Stimulated activated naive CD8-positive, alpha-beta T cell treated with anti-CD3 and anti-CD28 coated beads, Interleukin-15, Interleukin-2, amounts not matched to agents 100 ng/mL and 50 ng/mL, for 24 hours (primary cell): Measurements from ENCODE around the gene LAPTM4A.

Experiments
- H3K27ac Mint-ChIP-seq: one replicate; pipeline ENCODE4 v1.8.0; 2021; ENCODE audit warnings: mild to moderate bottlenecking, mixed read lengths
- H3K27me3 Mint-ChIP-seq: one replicate; pipeline ENCODE4 v1.8.0; 2021; ENCODE audit warnings: mixed read lengths
- H3K36me3 Mint-ChIP-seq: one replicate; pipeline ENCODE4 v1.8.0; 2021; ENCODE audit warnings: low read depth, mixed read lengths
- H3K4me1 Mint-ChIP-seq: one replicate; pipeline ENCODE4 v1.8.0; 2021; ENCODE audit warnings: low read depth, mixed read lengths
- H3K4me3 Mint-ChIP-seq: one replicate; pipeline ENCODE4 v1.8.0; 2021; ENCODE audit warnings: mild to moderate bottlenecking, mixed read lengths
- H3K9me3 Mint-ChIP-seq: one replicate; pipeline ENCODE4 v1.8.0; 2021; ENCODE audit warnings: mixed read lengths

LAPTM4A gene

GRCh38 chr2:20065885-20066602 lies 14.6 kb upstream of the LAPTM4A start:
- Mint-ChIP-seq H3K4me1 (no peaks in the 10 kb centered on the region), H3K4me3 (no peak overlapping the region), H3K27ac (no peak overlapping the region), H3K9me3 (no peaks in the 10 kb centered on the region), H3K36me3 (no peaks in the 10 kb centered on the region), H3K27me3 (peaks cover 6% of the 10 kb centered on the region)

DNA sequence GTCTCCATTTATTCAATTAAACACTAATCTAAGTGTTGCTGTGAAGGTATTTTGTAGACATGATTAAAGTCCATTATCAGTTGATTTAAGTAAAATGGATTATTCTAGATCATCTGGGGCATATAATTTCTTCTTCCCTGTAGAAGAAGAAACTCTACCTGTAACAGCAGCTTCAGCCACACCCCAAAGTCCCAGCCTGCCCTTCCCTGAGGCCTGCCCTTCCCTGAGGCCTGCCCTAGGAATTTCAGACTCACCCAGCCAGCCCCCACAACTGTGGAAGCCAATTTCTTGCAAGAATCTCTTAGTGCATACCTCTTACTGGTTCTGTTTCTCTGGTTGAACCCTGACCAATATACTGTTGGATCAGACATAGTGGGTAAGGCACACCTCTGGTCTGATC lies 13.4 kb upstream of the LAPTM4A start:
- H3K4me3 Mint-ChIP-seq: no peak overlapping the region

GRCh38 chr2:20064421-20064820 lies 13.0 kb upstream of the LAPTM4A start:
- H3K4me3 Mint-ChIP-seq: no peak overlapping the region
- H3K9me3 Mint-ChIP-seq: no peaks in the 10 kb centered on the region
- no peaks in the 10 kb centered on the region for H3K4me1 Mint-ChIP-seq
- H3K36me3 Mint-ChIP-seq: no peaks in the 10 kb centered on the region
- H3K27me3 Mint-ChIP-seq: peaks cover 9% of the 10 kb centered on the region
- H3K27ac Mint-ChIP-seq: no peak overlapping the region

More for the DNA sequence above, 13.4 kb upstream of the LAPTM4A start:
- Mint-ChIP-seq H3K36me3 (no peaks in the 10 kb centered on the region), H3K4me1 (no peaks in the 10 kb centered on the region), H3K27me3 (peaks cover 9% of the 10 kb centered on the region), H3K9me3 (no peaks in the 10 kb centered on the region), H3K27ac (no peak overlapping the region)

DNA sequence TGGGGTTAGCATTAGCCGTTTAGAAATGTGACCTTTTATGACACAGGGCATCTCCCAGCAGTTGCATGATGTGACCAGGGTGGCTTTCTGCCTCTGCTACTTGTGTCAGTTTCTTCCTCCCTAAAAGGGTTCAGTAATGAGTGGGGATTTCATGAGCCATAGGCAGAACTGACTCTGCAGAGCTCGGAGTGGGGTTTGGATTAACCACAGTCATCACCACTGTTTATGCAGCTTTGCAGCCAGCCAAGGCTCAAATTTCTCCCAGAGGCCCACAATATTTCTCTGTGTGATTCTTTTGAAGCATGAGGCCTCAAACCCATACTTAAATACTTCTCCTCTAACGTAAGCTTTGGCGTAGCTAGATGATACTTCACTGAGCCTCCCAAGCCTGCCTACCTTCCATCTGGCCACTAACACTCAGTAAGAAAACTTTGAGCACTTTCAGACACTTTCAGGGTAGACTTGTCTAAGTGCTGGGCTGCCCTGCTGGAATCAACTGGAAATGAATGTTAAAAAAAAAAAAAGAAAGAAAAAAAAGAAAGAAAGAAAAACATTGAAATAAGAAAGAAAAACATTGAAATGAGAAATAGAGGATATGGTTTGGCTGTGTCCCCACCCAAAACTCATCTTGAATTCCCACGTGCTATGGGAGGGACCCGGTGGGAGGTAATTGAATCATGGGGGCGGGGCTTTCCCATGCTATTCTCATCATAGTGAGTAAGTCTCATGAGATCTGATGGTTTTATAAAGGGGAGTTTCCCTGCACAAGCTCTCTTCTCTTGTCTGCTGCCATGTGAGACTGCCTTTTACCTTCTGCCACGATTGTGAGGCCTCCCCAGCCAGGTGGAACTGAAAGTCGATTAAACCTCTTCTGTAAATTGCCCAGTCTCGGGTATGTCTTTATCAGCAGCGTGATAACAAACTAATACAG lies 11.5 kb upstream of the LAPTM4A start:
- no peaks in the 10 kb centered on the region for H3K9me3 Mint-ChIP-seq
- H3K27ac Mint-ChIP-seq: no peak overlapping the region
- H3K4me1 Mint-ChIP-seq: no peaks in the 10 kb centered on the region
- no peak overlapping the region for H3K4me3 Mint-ChIP-seq
- H3K27me3 Mint-ChIP-seq: peaks cover 13% of the 10 kb centered on the region
- H3K36me3 Mint-ChIP-seq: no peaks in the 10 kb centered on the region

DNA sequence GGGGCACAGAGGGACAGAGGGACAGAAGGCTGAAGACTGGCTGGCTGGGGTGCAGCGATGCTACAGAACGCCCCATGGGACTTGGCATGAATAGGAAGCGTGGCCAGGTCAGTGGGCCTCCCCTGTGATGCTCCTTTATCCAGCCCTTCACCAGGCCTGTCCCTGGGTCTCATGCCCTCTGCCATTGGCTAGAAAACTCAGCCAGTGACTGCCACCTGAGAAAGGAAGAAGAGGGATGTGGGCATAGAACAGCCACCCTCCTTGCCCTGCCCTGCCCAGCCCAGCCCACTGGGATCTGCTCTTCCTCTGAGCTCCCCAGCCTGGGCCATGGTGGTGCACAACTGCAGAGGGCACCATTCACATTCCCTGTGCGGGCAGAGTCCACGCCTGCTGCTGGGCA lies 10.5 kb upstream of the LAPTM4A start:
- H3K4me1 Mint-ChIP-seq: no peaks in the 10 kb centered on the region
- H3K36me3 Mint-ChIP-seq: no peaks in the 10 kb centered on the region
- H3K27me3 Mint-ChIP-seq: peaks cover 20% of the 10 kb centered on the region
- no peak overlapping the region for H3K27ac Mint-ChIP-seq
- no peak overlapping the region for H3K4me3 Mint-ChIP-seq
- H3K9me3 Mint-ChIP-seq: no peaks in the 10 kb centered on the region

DNA sequence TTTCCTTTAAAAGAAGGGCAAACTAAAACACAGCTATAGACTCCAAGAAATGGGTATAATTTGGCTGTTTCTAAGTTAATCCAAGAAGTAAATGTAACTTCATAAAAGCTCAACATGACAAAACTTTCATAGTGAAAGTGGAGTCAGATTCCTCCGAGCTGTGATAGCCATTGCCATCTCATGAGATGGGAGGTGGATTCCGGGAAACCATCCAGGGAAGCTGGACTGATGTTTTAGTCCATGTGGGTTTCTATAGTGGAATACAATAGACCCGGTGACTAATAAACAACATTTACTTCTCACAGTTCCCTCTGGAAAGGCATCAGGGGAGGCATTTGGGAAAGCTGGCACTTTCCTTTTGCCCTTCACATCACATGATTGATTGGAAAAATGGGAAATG lies 10.0 kb upstream of the LAPTM4A start:
- no peaks in the 10 kb centered on the region for H3K36me3 Mint-ChIP-seq
- no peaks in the 10 kb centered on the region for H3K9me3 Mint-ChIP-seq
- no peak overlapping the region for H3K27ac Mint-ChIP-seq
- no peaks in the 10 kb centered on the region for H3K4me1 Mint-ChIP-seq
- no peak overlapping the region for H3K4me3 Mint-ChIP-seq
- H3K27me3 Mint-ChIP-seq: peaks cover 24% of the 10 kb centered on the region

- Mint-ChIP-seq H3K4me1 (no peaks in the 10 kb centered on the region), H3K27ac (no peak overlapping the region), H3K9me3 (no peaks in the 10 kb centered on the region), H3K27me3 (peaks cover 37% of the 10 kb centered on the region), H3K36me3 (no peaks in the 10 kb centered on the region), H3K4me3 (no peak overlapping the region)
Measured at GRCh38 chr2:20060106-20060505, 8.7 kb upstream of the LAPTM4A start.

GRCh38 chr2:20057268-20057667 lies 5.8 kb upstream of the LAPTM4A start:
- no peaks in the 10 kb centered on the region for H3K9me3 Mint-ChIP-seq
- H3K4me3 Mint-ChIP-seq: no peak overlapping the region
- no peaks in the 10 kb centered on the region for H3K36me3 Mint-ChIP-seq
- H3K27ac Mint-ChIP-seq: no peak overlapping the region
- no peaks in the 10 kb centered on the region for H3K4me1 Mint-ChIP-seq
- H3K27me3 Mint-ChIP-seq: peaks cover 38% of the 10 kb centered on the region

DNA sequence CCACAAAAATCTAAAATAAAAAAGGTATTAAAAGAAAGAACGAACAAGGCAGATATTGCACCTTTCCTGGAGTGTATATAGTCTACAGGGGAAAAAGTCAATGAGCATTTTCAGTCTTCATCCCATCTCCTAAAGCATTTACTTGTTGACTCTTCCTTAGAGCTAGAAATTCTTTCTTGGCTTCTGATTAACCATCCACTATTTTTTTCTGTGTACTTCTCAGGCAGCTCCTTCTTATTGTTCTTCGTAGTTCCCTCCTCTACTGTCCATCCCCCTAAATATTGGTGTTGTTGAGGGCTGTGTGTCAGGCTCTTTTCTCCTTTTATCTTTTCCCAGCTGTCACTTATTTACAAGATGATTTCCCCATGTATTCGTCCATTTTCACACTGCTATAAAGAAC lies 3.5 kb upstream of the LAPTM4A start:
- Mint-ChIP-seq H3K27ac (no peak overlapping the region), H3K27me3 (peaks cover 32% of the 10 kb centered on the region), H3K4me1 (peaks cover 5% of the 10 kb centered on the region), H3K9me3 (no peaks in the 10 kb centered on the region), H3K4me3 (no peak overlapping the region), H3K36me3 (no peaks in the 10 kb centered on the region)

DNA sequence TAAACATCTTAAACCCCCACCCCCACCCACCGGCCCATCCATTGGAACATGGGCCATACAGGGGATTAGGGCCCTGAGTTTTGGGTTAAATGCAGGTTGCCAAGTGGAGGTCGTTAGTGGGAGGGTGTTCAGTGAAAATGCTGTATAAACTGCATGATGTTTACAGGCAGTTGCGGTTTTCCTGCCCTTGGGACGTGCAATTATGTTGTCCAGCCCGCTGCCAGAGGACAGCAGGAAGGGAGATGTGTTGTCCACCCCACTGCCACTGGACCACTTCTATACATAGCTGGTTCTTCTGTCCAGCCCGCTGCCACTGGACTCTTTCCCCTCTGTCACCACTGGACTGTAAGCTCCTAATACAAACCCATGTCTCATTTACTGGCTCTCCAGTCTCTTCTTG lies 2.7 kb upstream of the LAPTM4A start:
- peaks cover 13% of the 10 kb centered on the region for H3K4me1 Mint-ChIP-seq
- H3K36me3 Mint-ChIP-seq: peaks cover under 1% of the 10 kb centered on the region
- H3K9me3 Mint-ChIP-seq: no peaks in the 10 kb centered on the region
- no peak overlapping the region for H3K4me3 Mint-ChIP-seq
- H3K27me3 Mint-ChIP-seq: peaks cover 32% of the 10 kb centered on the region
- no peak overlapping the region for H3K27ac Mint-ChIP-seq

- H3K4me3 Mint-ChIP-seq: no peak overlapping the region
- peaks cover 23% of the 10 kb centered on the region for H3K4me1 Mint-ChIP-seq
- no peaks in the 10 kb centered on the region for H3K9me3 Mint-ChIP-seq
Measured at GRCh38 chr2:20052861-20053281, 1.4 kb upstream of the LAPTM4A start.

DNA sequence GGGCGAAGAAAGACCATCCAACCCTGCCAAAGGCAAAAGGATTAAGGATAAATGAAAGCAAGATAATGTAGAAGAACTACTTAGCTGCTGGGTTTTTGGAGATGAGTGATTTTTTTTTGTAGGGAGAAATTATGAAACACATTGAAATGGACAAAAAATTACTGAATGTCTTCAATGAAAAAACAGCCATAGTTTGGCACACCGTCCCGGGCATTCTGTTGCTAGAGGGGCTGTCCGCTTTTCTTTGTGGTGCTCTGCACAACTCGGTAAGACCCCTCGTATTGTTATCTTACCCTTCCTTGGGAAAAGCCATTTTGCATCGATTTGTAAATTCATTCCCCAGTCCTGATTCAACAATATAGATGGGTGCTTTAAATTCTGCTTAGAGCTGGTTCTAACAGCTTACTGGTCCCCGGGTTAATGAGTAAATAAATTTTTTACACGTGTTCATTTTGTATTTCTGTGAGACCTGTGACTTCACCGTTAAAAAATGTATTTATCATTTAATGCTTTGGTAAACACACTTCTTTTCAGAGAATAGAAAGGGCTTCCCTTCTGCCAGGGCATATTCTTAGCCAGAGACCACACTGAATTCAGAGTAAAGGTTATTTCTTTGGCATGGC lies 912 bp upstream of the LAPTM4A start:
- Mint-ChIP-seq H3K4me3 (no peak overlapping the region), H3K9me3 (no peaks in the 10 kb centered on the region), H3K27ac (no peak overlapping the region), H3K36me3 (peaks cover 4% of the 10 kb centered on the region), H3K4me1 (peaks cover 26% of the 10 kb centered on the region), H3K27me3 (peaks cover 26% of the 10 kb centered on the region)

More at GRCh38 chr2:20052861-20053281, 1.4 kb upstream of the LAPTM4A start:
- Mint-ChIP-seq H3K27me3 (peaks cover 28% of the 10 kb centered on the region), H3K27ac (no peak overlapping the region), H3K36me3 (peaks cover 4% of the 10 kb centered on the region)

- Mint-ChIP-seq H3K4me1 (peaks cover 26% of the 10 kb centered on the region), H3K9me3 (no peaks in the 10 kb centered on the region)
Measured at GRCh38 chr2:20050646-20051531, 539 bp downstream of the LAPTM4A start.

GRCh38 chr2:20050104-20050645 lies 1.3 kb downstream of the LAPTM4A start:
- Mint-ChIP-seq H3K27ac (no peak overlapping the region), H3K4me1 (peaks cover 26% of the 10 kb centered on the region), H3K36me3 (peaks cover 4% of the 10 kb centered on the region), H3K27me3 (peaks cover 5% of the 10 kb centered on the region), H3K9me3 (no peaks in the 10 kb centered on the region), H3K4me3 (no peak overlapping the region)

More at GRCh38 chr2:20050646-20051531, 539 bp downstream of the LAPTM4A start:
- Mint-ChIP-seq H3K27me3 (peaks cover 12% of the 10 kb centered on the region), H3K4me3 (no peak overlapping the region), H3K36me3 (peaks cover 4% of the 10 kb centered on the region), H3K27ac (no peak overlapping the region)
